CD4-positive, alpha-beta T cell treated with Interferon gamma for 1 hour (primary cell): Measurements from ENCODE around the gene HM13.
"Not testable (repeated sequence)": the region's sequence is repeated elsewhere in the genome, so short reads cannot be mapped to it uniquely, and the experiment has no call there.

Experiments
- DNase-seq: peaks from one replicate; pipeline ENCODE4 v3.0.0-alpha.2; 2020

The HM13 gene

GRCh38 chr20:31593221-31594001 is 79.2 kb downstream of the HM13 start:
- no peak for DNase-seq

GRCh38 chr20:31594002-31594557 is 79.8 kb downstream of the HM13 start:
- no peak for DNase-seq

DNA sequence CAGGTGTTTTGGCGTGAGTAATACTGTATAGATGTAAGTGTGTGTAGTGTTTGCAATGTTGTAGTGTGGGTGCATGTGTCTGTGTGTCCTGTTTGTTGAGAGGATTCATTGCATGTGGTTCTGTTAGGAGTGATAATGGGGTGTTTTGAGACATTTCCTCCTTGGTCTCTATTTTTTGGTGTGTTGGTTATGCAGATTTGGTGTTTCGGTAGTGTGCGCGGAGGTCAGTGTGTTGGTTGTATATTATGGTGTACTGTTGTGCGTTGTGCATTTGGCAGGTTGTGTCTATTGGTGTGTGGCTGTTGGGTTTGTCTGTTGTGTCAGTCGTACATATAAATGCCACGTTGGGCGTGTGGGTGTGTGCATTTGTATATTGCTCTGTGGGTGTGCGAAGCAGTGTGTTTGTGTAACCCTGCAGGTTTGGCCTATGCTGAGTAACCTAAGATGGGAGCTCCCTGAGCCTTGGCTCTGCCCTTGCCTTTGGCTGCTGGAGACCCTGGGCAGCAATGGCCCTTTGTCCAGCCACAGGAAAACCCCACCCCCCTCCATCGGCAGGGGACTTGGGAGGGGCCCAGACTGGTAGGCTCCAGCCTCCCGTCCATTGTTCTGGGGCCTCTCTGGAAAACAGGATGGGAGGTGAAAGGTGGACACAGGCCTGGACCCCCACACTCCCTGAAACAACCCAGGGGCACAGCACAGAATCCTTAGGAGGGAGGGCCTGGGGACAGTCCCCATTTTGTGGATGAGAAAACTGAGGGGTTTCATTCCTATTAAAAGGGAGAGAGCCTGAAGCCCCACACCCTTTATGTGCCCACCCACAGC is 80.5 kb downstream of the HM13 start:
- DNase-seq, result no peak

- DNase-seq, result no peak
Measured at GRCh38 chr20:31595380-31595653, 81.1 kb downstream of the HM13 start.

DNA sequence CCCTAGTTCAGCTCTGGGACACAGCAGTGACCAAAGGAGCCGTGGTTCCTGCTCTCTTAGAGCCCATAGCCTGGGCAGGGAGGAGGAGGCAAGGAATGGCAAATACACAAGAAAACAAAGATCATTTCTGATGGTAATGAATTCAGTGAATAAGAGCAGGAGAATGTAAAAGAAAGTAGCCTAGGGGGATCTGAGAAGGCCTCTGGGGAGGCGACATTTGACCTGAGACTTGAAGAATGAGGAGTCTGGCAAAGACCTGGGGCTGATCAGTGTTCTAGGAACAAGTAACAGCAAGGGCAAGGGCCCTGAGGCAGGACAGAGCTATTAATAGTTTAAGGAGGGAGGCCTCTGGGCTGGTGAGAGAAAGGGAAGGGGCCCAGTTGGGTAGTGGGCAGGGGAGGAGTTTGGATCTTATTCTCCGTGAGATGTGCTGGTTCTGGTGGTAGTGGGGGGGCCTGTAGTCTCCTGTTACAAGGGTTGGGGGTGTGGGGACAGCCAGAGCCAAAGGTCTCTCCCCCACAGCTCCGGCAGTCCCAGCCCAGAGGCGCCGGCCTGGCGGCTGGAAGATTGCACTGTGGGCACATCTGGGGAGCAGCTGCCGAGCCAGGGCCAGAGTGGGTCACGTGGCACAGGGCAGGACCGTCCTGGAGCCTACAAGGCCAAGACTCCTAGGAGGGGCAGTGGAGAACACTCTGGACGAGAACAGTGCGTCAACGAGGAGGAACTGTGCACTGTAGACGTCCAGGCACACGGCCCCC is 81.6 kb downstream of the HM13 start:
- no peak for DNase-seq

- DNase-seq, result not testable (repeated sequence)
Measured at GRCh38 chr20:31596412-31596715, 82.1 kb downstream of the HM13 start.

GRCh38 chr20:31596831-31597480 is 82.7 kb downstream of the HM13 start:
- DNase-seq, result no peak

DNA sequence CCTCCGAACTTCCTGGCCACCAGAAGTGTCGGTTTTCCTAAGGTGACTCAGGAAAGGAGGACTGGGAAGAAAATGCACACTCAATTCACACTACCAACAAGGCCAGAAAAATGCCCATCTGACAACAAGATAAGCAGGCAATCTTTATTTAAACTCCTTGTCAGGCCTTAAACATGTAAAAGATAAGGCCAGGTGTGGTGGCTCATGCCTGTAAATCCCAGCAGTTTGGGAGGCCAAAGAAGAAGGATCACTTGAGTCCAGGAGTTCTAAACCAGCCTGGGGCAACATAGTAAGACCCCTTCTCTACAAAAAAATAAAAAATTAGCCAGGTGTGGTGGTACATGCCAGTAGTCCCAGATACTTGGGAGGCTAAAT is 83.2 kb downstream of the HM13 start:
- no peak for DNase-seq

GRCh38 chr20:31602431-31602778 is 88.2 kb downstream of the HM13 start:
- DNase-seq, result no peak

DNA sequence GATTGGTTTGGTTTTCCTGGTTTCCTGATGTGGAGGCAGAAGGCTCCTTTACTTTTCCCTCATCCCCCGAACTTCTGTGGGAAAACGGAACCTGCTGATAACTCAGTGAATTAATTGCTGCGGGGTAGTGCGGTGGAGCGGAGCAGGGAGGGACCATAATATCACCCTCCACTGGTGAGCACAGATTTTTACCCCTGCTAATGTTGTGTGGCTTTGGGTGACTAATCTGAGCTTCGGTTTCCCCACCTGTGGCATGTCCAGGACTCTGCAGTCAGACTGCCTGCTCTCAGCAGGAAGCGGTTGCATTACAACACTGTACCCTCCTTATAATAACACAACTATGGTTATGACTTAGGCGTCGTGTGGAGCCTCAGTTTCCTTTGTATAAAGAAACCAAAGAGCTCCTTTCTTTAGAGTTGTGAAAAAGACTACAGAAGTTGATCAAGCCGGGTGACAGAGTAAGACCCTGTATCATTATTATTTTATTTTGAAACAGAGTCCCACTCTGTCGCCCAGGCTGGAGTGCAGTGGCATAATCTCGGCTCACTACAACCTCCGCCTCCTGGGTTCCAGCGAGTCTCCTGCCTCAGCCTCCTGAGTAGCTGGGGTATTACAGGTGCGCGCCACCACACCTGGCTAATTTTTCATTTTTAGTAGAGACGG is 88.7 kb downstream of the HM13 start:
- DNase-seq, result peak; percentile 40

DNA sequence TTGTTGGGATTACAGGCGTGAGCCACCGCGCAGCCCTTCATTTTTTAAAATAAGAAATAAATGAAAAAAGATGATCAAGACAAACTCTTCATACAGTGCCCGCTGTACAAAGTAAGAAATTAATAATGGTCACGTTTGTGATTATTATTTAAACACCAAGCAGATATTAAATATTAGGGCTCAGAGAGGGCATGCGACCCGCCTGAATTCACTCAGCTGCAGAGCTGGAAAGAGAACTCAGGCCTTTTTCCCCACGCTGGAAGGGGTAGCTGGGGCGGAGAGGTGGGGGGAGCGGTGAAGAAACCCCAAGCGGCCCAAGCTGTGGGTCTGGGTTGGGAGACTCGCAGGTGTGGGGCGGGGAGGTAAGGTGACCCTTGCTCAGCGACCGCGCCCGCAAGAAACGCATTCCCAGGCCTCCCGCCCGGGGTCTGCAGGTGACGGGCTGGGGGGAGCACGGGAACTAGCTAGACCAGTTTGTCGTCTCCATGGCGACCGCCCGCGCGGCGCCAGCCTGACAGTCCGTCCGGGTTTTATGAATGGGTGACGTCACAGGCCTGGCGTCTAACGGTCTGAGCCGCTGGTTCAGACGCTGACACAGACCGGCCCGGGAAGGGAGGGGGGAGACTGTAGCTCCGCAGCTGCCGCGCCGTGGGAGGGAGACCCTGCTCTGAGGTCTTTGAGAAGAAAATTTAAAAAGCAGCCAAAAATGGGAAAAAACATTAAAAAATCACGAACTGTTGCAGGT is 89.8 kb downstream of the HM13 start:
- peak; percentile 92 for DNase-seq

DNA sequence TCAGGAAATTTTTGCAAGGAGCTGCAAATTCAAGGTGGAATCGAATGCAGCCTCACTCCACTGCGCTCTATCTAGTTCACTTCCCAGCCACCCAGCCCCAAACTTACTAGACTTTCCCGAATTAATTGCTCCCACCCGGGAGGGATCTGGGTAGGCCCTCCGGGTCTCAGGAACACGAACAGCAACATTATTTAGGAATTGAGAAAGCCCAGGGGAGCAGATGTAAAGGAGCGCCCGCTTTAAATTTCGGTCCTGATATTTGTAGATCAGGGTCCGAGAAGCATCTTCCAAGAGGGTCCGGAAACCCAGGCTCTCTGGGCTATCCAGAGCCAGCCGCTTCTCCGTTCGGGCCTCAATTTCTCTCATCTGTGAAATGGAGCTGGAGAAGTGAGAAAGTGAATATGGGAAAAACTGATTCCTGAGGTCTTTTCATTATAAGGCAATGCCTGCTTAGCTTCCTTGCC is 90.4 kb downstream of the HM13 start:
- no peak for DNase-seq

- peak; percentile 91 for DNase-seq
Measured at GRCh38 chr20:31605031-31605901, 91.0 kb downstream of the HM13 start, which contains the start of gene ID1. Gene ID1, plus strand, starts transcription at chr20:31605289. Its CDS starts 99 bp downstream, at chr20:31605388.

DNA sequence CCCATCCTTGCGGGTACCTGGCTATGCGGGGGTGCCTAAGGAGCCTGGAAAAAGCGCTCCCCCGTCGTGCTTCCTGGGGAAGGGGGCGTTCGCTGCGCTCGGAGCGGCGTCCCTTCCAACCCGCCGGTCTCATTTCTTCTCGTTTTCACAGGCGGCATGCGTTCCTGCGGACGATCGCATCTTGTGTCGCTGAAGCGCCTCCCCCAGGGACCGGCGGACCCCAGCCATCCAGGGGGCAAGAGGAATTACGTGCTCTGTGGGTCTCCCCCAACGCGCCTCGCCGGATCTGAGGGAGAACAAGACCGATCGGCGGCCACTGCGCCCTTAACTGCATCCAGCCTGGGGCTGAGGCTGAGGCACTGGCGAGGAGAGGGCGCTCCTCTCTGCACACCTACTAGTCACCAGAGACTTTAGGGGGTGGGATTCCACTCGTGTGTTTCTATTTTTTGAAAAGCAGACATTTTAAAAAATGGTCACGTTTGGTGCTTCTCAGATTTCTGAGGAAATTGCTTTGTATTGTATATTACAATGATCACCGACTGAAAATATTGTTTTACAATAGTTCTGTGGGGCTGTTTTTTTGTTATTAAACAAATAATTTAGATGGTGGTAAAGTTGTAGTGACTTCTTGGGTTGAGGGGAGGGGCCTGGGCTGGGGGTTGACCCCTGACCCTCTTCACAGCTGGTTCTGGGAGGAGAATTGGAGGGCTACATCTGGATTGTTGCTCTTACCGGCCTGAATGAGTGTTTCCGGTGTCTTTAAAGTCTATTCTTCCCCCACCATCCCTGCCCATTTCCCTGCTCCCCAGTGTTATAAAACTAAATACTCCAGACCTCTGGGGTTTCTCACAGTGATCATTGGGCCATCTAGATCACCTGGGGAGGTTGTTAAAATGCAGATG is 91.9 kb downstream of the HM13 start:
- no peak for DNase-seq

GRCh38 chr20:31606804-31607639 is 92.8 kb downstream of the HM13 start:
- DNase-seq, result no peak

DNA sequence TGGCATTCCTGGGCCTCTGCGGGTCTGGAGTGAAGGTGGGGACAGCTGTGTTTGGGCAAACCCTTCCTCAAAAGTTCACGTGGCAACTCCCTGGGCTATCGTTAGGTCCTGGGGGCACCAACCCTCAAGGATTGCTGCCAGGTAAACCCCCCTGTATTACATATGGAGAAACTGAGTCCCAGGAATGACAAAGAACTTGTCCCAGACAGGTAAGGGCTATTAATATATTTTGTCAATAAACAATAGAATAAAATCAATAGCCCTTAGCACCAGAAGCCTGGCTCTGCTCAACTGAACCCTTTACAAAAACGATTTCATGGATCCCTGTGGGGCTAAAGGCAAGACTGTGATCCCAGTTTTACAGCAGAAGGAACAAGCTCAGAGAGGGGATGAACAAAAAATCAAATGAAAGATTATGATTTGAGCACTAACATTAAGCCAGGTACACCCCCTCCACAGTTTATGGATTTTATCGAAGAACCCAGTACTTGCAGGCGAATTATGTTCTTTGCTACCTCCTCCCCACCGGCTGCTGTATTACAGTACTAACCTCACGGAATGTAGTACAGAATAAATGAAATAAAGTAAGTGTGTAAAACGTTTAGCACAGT is 93.5 kb downstream of the HM13 start:
- no peak for DNase-seq

GRCh38 chr20:31608251-31608945 is 94.2 kb downstream of the HM13 start:
- no peak for DNase-seq

GRCh38 chr20:31612271-31612640 is 98.0 kb downstream of the HM13 start:
- not testable (repeated sequence) for DNase-seq
